HG03342 (cell line): Measurements from ENCODE around the gene ZNF587.
"Not testable (repeated sequence)": the region's sequence is repeated elsewhere in the genome, so short reads cannot be mapped to it uniquely, and the experiment has no call there.

ENCODE experiments used
- ATAC-seq: cut with Tn5 transposase; IDR thresholded peaks from one replicate; pipeline ENCODE4 v1.9.1; 2021; ENCODE audit warnings: mild to moderate bottlenecking, moderate library complexity; ENCODE audit not compliant: unreplicated experiment

Gene ZNF587

DNA sequence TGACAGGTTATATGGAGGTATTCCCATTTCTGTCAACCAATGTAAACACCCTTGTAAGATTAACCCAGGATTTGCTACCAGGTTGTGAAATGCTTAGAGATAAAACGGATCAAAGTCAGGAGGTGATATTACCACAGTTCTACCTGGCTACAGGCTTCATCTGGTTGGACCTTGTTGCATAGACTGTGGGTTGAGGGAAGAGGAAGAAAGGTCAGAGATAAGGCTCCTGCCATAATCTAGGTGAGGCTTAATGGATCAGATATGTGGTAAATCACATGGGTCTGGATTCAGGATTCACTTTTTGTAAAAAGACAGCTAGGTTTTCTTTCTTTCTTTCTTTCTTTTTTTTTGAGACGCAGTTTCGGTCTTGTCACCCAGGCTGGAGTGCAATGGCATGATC lies 28.2 kb upstream of the ZNF587 start:
- ATAC-seq = not testable (repeated sequence)

DNA sequence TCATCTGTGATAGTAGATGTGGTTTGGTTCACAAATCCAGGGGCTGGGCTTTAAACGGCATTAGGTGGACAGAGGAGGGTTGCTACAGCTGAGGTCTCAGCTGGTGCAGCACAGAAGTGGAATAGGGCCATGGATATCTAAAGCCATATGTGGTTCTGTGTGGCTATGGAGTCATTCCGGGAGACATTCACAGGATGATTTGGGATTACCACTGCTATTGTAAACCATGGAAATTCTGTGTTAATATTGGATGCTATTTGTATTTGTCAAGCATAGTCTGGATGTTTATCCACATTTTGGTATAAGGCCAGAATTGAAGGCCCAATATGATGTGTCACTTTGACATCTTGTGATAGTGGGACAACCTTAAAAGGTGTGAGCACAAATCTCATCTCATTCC lies 26.5 kb upstream of the ZNF587 start:
- not testable (repeated sequence) for ATAC-seq

DNA sequence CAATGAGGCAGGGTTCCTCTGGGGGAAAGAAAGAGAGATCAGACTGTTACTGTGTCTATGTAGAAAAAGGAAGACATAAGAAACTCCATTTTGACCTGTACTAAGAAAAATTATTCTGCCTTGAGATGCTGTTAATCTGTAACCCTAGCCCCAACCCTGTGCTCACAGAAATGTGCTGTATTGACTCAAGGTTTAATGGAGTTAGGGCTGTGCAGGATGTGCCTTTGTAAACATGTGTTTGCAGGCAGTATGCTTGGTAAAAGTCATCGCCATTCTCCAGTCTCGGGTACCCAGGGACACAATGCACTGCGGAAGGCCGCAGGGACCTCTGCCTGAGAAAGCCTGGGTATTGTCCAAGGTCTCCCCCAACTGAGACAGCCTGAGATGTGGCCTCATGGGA lies 26.1 kb upstream of the ZNF587 start:
- not testable (repeated sequence) for ATAC-seq

GRCh38 chr19:57825511-57825910 lies 24.1 kb upstream of the ZNF587 start:
- ATAC-seq = no peak

- ATAC-seq = no peak
Measured at GRCh38 chr19:57829316-57829715, 20.3 kb upstream of the ZNF587 start.

- ATAC-seq = no peak
Measured at GRCh38 chr19:57830071-57830602, 19.5 kb upstream of the ZNF587 start, which contains the start of gene ZNF587B. TSS of gene ZNF587B (plus strand) at chr19:57830299. CDS start at chr19:57830529, 230 bp downstream.

DNA sequence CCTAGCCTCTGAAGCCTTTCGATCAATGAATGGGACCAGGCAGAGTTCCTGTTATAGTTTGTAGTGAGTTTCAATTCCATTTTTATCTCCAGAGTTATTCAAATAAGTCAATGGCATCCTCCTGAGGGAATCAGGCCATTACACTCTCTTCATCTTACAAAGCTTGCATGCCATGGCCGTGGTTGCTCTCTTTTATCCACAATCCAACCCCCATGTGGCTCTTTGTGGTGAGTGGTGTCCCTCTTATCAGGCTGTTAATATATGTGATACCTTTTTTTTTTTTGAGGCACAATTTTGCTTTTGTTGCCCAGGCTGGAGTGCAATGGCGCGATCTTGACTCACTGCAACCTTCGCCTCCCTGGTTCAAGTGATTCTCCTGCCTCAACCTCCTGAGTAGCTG lies 12.7 kb upstream of the ZNF587 start:
- not testable (repeated sequence) for ATAC-seq

GRCh38 chr19:57838622-57839191 lies 11.0 kb upstream of the ZNF587 start:
- ATAC-seq = not testable (repeated sequence)

DNA sequence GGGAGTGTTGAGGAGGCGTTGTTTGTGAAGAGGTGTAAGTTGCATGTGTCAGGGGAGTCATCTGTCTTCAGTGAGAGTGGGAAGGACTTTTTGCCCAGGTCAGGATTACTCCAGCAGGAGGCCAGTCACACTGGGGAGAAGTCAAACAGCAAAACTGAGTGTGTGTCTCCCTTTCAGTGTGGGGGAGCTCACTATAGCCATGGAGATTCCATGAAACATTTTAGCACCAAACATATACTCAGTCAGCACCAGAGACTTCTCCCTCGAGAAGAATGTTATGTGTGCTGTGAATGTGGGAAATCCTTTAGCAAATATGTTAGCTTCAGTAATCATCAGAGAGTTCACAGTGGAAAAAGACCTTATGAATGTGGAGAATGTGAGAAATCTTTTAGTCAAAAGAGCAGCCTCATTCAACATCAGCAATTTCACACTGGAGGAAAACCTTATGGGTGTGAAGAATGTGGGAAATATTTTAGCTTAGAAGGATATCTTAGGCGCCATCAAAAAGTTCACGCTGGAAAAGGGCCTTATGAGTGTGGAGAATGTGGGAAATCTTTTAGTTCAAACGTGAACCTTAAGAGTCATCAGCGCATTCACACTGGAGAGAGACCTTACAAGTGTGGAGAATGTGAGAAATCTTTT lies 8.4 kb upstream of the ZNF587 start:
- no peak for ATAC-seq

DNA sequence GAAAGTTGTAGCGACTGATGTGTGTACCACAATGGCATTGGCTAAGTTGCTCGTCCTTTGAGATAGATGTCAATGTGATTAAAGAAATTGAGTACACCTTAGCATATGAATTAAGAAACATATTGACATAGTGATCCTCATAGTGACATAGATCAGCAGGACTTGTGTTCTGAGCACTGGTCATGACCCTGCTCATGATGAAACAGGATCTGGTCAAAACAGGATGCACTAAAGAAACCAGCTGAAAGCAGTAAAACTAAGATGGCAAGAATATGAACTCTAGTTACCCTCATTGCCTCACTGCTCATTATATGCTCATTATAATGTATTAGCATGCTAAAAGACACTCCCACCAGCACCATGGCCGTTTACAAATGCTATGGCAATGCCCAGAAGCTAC lies 2.5 kb upstream of the ZNF587 start:
- ATAC-seq = not testable (repeated sequence)

GRCh38 chr19:57849162-57849665 lies 445 bp upstream of the ZNF587 start:
- peak; percentile 19 for ATAC-seq

DNA sequence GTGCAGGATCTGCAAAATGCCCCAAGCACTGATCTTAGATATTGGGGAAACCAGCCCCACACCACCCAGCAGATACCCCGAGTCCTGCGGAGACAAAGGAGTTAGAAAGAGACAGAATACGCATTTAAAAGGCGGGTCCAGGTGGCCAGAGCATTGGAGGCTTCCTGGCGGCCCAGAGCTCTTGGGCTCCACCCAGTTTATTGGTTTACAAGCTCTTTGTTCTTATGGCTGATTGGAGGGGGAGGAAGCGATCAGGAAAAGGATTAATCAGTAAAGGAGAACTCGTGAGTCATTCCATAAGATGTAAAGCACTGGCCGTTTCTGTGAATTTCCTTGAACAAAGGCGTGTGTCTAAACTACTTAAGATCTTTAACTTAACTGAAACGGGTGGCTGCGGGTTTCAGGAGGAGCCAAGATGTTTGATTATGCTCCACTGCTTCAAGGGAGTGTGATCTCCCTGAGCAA lies 926 bp downstream of the ZNF587 start:
- no peak for ATAC-seq

DNA sequence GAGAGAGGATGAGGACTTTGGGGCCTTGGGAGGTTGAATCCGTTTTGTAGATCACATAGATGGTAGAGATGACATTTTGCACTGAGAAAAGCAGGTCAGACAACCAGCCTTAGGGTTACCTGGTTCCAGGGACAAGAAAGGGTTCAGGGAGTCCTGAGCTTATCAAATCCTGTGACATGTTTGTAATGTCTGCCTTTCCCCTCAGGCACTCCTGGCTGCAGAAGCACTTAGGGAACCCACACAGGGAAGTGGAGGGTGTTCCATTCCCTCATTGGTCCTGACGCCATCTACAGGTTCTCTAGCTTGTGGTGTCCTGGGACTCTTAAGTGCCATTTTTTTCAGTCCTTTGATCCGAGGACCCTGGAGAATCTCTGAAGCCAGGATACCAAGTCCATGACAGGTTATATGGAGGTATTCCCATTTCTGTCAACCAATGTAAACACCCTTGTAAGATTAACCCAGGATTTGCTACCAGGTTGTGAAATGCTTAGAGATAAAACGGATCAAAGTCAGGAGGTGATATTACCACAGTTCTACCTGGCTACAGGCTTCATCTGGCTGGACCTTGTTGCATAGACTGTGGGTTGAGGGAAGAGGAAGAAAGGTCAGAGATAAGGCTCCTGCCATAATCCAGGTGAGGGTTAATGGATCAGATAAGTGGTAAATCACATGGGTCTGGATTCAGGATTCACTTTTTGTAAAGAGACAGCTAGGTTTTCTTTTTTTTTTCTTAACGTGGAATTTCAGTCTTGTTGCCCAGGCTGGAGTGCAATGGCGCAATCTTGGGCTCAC lies 2.3 kb downstream of the ZNF587 start:
- ATAC-seq = not testable (repeated sequence)

DNA sequence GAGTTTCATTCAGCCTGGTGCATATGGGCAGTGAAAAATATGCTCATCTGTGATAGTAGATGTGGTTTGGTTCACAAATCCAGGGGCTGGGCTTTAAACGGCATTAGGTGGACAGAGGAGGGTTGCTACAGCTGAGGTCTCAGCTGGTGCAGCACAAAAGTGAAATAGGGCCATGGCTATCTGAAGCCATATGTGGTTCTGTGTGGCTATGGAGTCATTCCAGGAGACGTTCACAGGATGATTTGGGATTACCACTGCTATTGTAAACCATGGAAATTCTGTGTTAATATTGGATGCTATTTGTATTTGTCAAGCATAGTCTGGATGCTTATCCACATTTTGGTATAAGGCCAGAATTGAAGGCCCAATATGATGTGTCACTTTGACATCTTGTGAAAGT lies 4.5 kb downstream of the ZNF587 start:
- not testable (repeated sequence) for ATAC-seq

GRCh38 chr19:57862351-57862750 lies 12.7 kb downstream of the ZNF587 start:
- ATAC-seq = not testable (repeated sequence)

DNA sequence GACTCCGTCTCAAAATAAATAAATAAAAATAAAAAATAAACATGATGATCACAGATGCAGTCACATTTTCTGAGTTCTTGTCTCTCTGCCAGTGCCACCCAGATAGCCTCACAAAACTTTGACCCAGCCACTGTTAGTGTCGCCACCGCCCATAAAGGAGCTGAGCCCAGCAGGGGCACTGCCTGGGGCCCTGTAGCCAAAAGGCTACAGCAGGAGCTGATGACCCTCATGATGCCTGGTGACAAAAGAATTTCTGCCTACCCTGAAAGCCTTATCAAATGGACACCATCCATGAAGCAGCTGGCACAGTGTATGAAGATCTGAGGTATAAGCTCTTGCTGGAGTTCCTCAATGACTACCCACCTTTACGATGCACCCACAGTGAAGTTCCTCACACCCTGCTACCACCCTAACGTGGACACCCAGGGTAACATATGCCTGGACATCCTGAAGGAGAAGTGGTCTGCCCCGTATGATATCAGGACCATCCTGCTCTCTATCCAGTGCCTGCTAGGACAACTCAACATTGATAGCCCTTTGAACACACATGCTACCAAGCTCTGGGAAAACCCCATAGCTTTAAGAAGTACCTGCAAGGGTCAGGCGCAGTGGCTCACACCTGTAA lies 18.3 kb downstream of the ZNF587 start:
- no peak for ATAC-seq

- ATAC-seq = not testable (repeated sequence)
Measured at GRCh38 chr19:57869655-57870054, 20.0 kb downstream of the ZNF587 start.

- ATAC-seq = no peak
Measured at GRCh38 chr19:57870225-57870624, 20.6 kb downstream of the ZNF587 start.

DNA sequence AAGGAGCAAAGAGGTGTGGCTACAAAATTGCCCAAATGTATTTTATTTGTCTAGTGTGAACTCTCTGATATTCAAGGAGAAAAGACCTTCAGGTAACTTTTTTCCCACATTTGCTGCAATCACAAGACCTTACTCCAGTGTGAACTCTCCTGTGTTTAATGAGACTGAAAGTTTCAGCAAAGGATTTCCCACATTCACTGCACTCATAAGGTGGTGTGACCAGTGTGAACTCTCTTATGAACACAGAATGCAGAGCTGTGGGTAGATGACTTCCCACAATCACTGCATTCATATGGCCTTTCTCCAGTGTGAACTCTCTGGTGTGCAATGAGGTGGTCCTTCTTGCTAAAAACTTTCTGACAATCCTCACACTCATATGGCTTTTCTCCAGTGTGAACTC lies 22.8 kb downstream of the ZNF587 start:
- ATAC-seq = no peak

- not testable (repeated sequence) for ATAC-seq
Measured at GRCh38 chr19:57873883-57874799, 24.5 kb downstream of the ZNF587 start.
